ENCODE measurements around the gene ASPSCR1. TPM values are rescaled to one million over a fixed set of nuclear protein-coding genes. Genes with fewer than 3 reads are reported as not detected.

Gene ASPSCR1
- total and polyA plus RNA-seq, 9 of the 15 experiments (the other 6 are each of a cell fraction or from before 2014, with no cell fraction given) = 0.90 to 36.9 (median 11.6) TPM

DNA sequence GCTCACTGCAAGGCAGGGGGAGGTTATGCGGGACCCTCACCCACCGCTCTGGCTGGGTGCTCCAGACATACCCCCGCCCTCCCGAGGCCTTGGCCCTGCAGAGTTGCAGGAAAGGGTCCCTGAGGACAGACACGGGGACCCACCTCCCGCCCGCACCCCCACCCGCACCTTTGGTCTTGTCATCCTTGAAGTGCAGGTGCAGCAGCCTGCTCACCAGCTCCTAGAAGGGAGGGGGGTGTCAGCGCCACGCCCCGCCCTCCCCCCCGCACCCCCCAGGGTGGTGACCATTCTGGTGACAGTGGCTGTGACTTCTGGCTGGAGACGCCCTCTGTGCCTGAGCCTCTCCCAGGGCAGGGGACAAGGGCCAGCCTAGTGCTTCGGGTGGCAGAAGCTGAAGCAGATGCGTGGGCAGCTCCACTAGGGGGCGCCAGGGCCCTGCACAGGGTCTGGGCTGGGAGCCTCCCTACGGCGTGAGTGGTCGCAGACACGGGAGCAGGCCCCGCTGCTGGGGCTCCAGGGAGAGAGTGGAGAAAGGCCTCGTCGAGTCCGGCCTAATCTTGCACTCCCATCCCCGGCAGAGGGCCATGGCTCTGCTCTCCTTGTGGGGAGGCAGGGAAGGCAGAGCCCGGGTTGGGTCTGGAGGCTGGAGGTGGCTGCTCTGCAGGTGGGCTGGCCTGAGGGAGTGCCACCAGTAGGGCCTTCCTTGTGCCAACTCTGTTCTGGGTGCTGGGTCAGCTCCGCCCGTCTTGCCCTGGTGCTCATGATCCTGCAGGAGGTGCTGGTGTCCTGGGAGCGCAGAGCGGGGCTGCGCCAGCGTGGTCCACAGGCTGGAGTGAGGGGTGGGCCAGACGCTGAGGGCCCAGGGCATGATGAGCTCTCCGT lies 42.5 kb downstream of the ASPSCR1 start (continued):
- TF ChIP-seq, protein P1, sequence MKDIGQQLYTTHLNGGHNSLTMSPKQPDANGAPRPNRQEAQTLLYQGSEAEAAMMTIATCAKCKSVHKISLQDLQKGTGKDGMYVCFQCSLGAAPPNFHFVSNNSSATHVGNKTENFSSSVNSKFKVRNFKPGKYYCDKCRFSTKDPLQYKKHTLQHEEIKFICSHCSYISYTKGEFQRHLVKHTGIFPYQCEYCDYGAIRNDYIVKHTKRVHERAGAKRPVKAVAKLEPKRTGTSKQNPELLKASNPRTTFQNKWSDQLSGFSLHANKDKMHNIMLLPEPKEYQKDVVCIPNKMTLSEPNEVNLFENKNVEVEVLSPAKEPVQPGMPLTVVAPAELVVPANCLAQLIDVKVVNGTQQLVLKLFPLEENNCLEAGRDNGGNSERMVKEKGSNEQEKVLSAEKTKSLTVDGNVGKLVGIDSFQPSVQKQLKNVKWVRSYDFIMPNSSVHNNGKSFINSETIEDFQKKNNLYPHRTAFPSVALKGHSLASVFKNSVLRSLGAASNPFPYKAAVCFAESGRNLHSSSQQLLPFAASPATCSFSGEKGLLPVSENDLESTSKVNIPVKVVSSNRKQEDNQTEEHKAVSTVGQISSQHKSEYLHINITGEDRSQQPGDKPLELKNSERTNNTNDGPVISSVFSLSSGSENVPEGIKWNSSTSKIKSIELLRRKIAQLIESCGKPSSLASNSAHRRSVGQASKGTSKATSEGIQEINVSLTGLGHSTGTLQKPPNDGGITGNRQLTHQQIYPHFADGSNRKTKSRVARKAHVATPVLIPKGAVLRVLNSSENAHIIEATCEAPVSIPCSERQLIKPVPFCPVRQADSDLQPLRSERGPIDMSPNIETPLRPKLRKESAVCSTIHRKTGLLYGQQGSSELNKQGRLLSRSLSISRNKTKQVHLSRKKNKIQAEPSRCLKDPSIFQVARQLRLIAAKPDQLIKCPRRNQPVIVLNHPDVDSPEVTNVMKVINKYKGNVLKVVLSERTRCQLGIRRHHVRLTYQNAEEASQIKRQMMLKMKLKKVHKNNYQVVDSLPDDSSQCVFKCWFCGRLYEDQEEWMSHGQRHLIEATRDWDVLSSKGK (CRISPR knock-in tag; IDR thresholded peaks at IDR 0.05) = no peak
- TF ChIP-seq NEUROD1 (IDR thresholded peaks at IDR 0.05; ENCODE audit: borderline replicate concordance, low read depth, low read length, partially characterized antibody) = no peak
- TF ChIP-seq SREBF2 (CRISPR knock-in tag; IDR thresholded peaks at IDR 0.05) = no peak
- TF ChIP-seq, protein P2, sequence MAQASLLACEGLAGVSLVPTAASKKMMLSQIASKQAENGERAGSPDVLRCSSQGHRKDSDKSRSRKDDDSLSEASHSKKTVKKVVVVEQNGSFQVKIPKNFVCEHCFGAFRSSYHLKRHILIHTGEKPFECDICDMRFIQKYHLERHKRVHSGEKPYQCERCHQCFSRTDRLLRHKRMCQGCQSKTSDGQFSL (CRISPR knock-in tag; IDR thresholded peaks at IDR 0.05) = peak; percentile 2; the same call in 1 of the 2 replicates
- TF ChIP-seq, protein P2 (tag; IDR thresholded peaks at IDR 0.05) = 0 out of 4 replicates have a peak, but pooled peaks of 1 of the 2 experiments have one; percentile 45
- no peak for TF ChIP-seq ZNF785 (CRISPR knock-in tag; IDR thresholded peaks at IDR 0.05)
- TF ChIP-seq, protein P3, sequence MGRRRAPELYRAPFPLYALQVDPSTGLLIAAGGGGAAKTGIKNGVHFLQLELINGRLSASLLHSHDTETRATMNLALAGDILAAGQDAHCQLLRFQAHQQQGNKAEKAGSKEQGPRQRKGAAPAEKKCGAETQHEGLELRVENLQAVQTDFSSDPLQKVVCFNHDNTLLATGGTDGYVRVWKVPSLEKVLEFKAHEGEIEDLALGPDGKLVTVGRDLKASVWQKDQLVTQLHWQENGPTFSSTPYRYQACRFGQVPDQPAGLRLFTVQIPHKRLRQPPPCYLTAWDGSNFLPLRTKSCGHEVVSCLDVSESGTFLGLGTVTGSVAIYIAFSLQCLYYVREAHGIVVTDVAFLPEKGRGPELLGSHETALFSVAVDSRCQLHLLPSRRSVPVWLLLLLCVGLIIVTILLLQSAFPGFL (CRISPR knock-in tag; IDR thresholded peaks at IDR 0.05) = no peak
- TF ChIP-seq, protein P4, sequence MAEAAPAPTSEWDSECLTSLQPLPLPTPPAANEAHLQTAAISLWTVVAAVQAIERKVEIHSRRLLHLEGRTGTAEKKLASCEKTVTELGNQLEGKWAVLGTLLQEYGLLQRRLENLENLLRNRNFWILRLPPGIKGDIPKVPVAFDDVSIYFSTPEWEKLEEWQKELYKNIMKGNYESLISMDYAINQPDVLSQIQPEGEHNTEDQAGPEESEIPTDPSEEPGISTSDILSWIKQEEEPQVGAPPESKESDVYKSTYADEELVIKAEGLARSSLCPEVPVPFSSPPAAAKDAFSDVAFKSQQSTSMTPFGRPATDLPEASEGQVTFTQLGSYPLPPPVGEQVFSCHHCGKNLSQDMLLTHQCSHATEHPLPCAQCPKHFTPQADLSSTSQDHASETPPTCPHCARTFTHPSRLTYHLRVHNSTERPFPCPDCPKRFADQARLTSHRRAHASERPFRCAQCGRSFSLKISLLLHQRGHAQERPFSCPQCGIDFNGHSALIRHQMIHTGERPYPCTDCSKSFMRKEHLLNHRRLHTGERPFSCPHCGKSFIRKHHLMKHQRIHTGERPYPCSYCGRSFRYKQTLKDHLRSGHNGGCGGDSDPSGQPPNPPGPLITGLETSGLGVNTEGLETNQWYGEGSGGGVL (CRISPR knock-in tag; IDR thresholded peaks at IDR 0.05) = no peak
- TF ChIP-seq, protein P5, sequence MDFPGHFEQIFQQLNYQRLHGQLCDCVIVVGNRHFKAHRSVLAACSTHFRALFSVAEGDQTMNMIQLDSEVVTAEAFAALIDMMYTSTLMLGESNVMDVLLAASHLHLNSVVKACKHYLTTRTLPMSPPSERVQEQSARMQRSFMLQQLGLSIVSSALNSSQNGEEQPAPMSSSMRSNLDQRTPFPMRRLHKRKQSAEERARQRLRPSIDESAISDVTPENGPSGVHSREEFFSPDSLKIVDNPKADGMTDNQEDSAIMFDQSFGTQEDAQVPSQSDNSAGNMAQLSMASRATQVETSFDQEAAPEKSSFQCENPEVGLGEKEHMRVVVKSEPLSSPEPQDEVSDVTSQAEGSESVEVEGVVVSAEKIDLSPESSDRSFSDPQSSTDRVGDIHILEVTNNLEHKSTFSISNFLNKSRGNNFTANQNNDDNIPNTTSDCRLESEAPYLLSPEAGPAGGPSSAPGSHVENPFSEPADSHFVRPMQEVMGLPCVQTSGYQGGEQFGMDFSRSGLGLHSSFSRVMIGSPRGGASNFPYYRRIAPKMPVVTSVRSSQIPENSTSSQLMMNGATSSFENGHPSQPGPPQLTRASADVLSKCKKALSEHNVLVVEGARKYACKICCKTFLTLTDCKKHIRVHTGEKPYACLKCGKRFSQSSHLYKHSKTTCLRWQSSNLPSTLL (IDR thresholded peaks at IDR 0.05) = no peak
- peak; percentile 28; the same call in 1 of the 2 replicates for TF ChIP-seq MYC (IDR thresholded peaks at IDR 0.05; ENCODE audit: low read depth, low read length)
- TF ChIP-seq MYC (CRISPR knock-in tag; IDR thresholded peaks at IDR 0.05; ENCODE audit: borderline replicate concordance, low read depth) = no peak
- TF ChIP-seq, protein P6, sequence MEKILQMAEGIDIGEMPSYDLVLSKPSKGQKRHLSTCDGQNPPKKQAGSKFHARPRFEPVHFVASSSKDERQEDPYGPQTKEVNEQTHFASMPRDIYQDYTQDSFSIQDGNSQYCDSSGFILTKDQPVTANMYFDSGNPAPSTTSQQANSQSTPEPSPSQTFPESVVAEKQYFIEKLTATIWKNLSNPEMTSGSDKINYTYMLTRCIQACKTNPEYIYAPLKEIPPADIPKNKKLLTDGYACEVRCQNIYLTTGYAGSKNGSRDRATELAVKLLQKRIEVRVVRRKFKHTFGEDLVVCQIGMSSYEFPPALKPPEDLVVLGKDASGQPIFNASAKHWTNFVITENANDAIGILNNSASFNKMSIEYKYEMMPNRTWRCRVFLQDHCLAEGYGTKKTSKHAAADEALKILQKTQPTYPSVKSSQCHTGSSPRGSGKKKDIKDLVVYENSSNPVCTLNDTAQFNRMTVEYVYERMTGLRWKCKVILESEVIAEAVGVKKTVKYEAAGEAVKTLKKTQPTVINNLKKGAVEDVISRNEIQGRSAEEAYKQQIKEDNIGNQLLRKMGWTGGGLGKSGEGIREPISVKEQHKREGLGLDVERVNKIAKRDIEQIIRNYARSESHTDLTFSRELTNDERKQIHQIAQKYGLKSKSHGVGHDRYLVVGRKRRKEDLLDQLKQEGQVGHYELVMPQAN (IDR thresholded peaks at IDR 0.05; ENCODE audit: borderline replicate concordance) = no peak
- no peak for TF ChIP-seq KLF13 (tag; IDR thresholded peaks at IDR 0.05; ENCODE audit: borderline replicate concordance, low read depth)

All from K562 (cell line).